Endothelial cell of umbilical vein (primary cell): ENCODE data around the gene C19orf33. TPM values are rescaled to one million over a fixed set of nuclear protein-coding genes. Genes with fewer than 3 reads are reported as not detected.

Experiments used
- BruUV-seq: library from RNA; stranded (reverse); fragments of 400-500 nt; replicated peaks from 2 replicates; lab custom pipeline; 2021; lab: Mats Ljungman, UMichigan
- CTCF ChIA-PET: fragments of 300-600, 350-600 bp; sonication (Branson Sonifier 250); formaldehyde crosslinking; loops from one replicate; lab custom pipeline; 2021; ENCODE audit warnings: antibody characterized with exemption, inconsistent platforms; lab: Charles Lee
- POLR2A ChIA-PET: fragments of 300-600, 350-600 bp; sonication (Branson Sonifier 250); formaldehyde crosslinking; loops from one replicate; lab custom pipeline; 2021; ENCODE audit warnings: antibody characterized with exemption, inconsistent platforms; lab: Charles Lee
- DNase-seq: peaks from one replicate; pipeline ENCODE4 v3.0.0-alpha.2; 2011; ENCODE audit warnings: low read depth, low spot score
- FAIRE-seq: peaks from 2 replicates; lab custom pipeline; 2011; peaks lifted over from hg19 to GRCh38; lab: Jason Lieb, UNC
- H2AFZ ChIP-seq: 2 replicates; pipeline ENCODE4 v1.6.0; 2012; ENCODE audit warnings: low read depth, low read length, control low read depth, inconsistent platforms
- H3K27ac ChIP-seq: 2 replicates; pipeline ENCODE4 v1.5.1; 2011; ENCODE audit warnings: low read depth, mild to moderate bottlenecking, control low read depth, low read length, moderate library complexity; ENCODE audit not compliant: insufficient read depth
- H3K27me3 ChIP-seq, 2 experiments: 2 replicates each; pipeline versions ENCODE4 v1.6.0 to v1.6.1; 2011; ENCODE audit warnings: low read length in 2 of 2, mixed read lengths in 1 of 2; ENCODE audit not compliant: control insufficient read depth in 2 of 2, insufficient read depth in 2 of 2
- H3K36me3 ChIP-seq, 2 experiments: 2 replicates in 1 of 2; 3 replicates in 1 of 2; pipeline ENCODE4 v1.5.1; 2011; ENCODE audit warnings: low read length in 2 of 2, mild to moderate bottlenecking in 1 of 2, moderate library complexity in 1 of 2; ENCODE audit not compliant: control insufficient read depth in 2 of 2, insufficient read depth in 2 of 2; ENCODE audit errors: extremely low read depth in 1 of 2
- H3K4me1 ChIP-seq: 3 replicates; pipeline ENCODE4 v1.5.1; 2011; ENCODE audit warnings: mild to moderate bottlenecking, low read length; ENCODE audit not compliant: control insufficient read depth, insufficient read depth; ENCODE audit errors: extremely low read depth
- H3K4me2 ChIP-seq: 2 replicates; pipeline ENCODE4 v1.6.1; 2011; ENCODE audit warnings: low read length, control low read depth, mixed read lengths; ENCODE audit not compliant: insufficient read depth
- H3K4me3 ChIP-seq, 3 experiments: fragments of 200-600 bp in 1 of 3; sonication (generic), shearing (Covaris generic) in 1 of 3; replicated peaks in 1 of 3; 2 replicates each; pipeline ENCODE4 v1.5.1; 2011 to 2016; ENCODE audit warnings: control low read depth in 3 of 3, low read length in 3 of 3, mild to moderate bottlenecking in 2 of 3, inconsistent platforms in 1 of 3, low read depth in 1 of 3, moderate library complexity in 1 of 3; ENCODE audit not compliant: insufficient read depth in 1 of 3
- H3K79me2 ChIP-seq: 2 replicates; pipeline ENCODE4 v1.6.0; 2012; ENCODE audit warnings: low read length, inconsistent platforms; ENCODE audit not compliant: control insufficient read depth, insufficient read depth
- H3K9ac ChIP-seq: replicated peaks from 2 replicates; pipeline ENCODE3; 2011; ENCODE audit warnings: low read length, control low read depth; ENCODE audit not compliant: insufficient read depth; ENCODE audit errors: extremely low read depth
- H3K9me1 ChIP-seq: replicated peaks from 3 replicates; pipeline ENCODE4 v1.6.0; 2011; ENCODE audit warnings: mild to moderate bottlenecking, low read length; ENCODE audit not compliant: control insufficient read depth, insufficient read depth; ENCODE audit errors: extremely low read depth
- H3K9me3 ChIP-seq: replicated peaks from 2 replicates; pipeline ENCODE4 v1.5.1; 2012; ENCODE audit warnings: low read length, inconsistent platforms; ENCODE audit not compliant: control insufficient read depth, insufficient read depth
- H4K20me1 ChIP-seq: replicated peaks from 2 replicates; pipeline ENCODE3; 2011; ENCODE audit warnings: mild to moderate bottlenecking, low read length; ENCODE audit not compliant: control insufficient read depth, insufficient read depth; ENCODE audit errors: extremely low read depth
- EZH2 ChIP-seq: IDR thresholded peaks from 2 replicates; pipeline ENCODE4 v1.6.1; 2012; ENCODE audit warnings: borderline replicate concordance, low read depth, mild to moderate bottlenecking, moderate library complexity, low read length, inconsistent platforms; ENCODE audit not compliant: severe bottlenecking
- FOS ChIP-seq: IDR thresholded peaks from 2 replicates; pipeline ENCODE4 v1.6.1; 2011; ENCODE audit warnings: mild to moderate bottlenecking, low read length, moderate library complexity, borderline replicate concordance; ENCODE audit not compliant: insufficient read depth
- GATA2 ChIP-seq: IDR thresholded peaks from 2 replicates; pipeline ENCODE4 v1.7.0; 2011; ENCODE audit warnings: low read depth, mild to moderate bottlenecking, moderate library complexity, mixed read lengths, low read length; ENCODE audit not compliant: insufficient read length, insufficient read depth
- JUN ChIP-seq: IDR thresholded peaks from 2 replicates; pipeline ENCODE4 v1.6.1; 2011; ENCODE audit warnings: borderline replicate concordance, low read depth; ENCODE audit not compliant: insufficient read length, insufficient read depth
- MAX ChIP-seq: IDR thresholded peaks from 2 replicates; pipeline ENCODE4 v1.6.1; 2011; ENCODE audit not compliant: insufficient read depth, insufficient read length
- MYC ChIP-seq: IDR thresholded peaks from one replicate; pipeline ENCODE4 v1.6.1; 2011; ENCODE audit warnings: mild to moderate bottlenecking, low read depth, low read length
- POLR2A ChIP-seq: IDR thresholded peaks from 2 replicates; pipeline ENCODE4 v1.6.1; 2012; ENCODE audit warnings: low read depth, mild to moderate bottlenecking, control low read depth, low read length
- POLR2AphosphoS5 ChIP-seq: IDR thresholded peaks from 2 replicates; pipeline ENCODE4 v1.6.1; 2012; ENCODE audit warnings: low read depth, mild to moderate bottlenecking, control low read depth, low read length, moderate library complexity; ENCODE audit not compliant: insufficient read depth
- dilution Hi-C: fragments of 300-500 bp; cut with MboI; formaldehyde crosslinking; loops from one replicate; pipeline ENCODE4 v1.15.0; 2019; ENCODE audit warnings: low sequenced_read_pairs; ENCODE audit not compliant: extremely low pct_ligation_motif_present
- intact Hi-C: fragments of 100-400 bp; cut with micrococcal nuclease; formaldehyde crosslinking; loops from one replicate; pipeline ENCODE4 v1.10.0; 2022
- polyA plus RNA-seq, 4 experiments: library from polyadenylated mRNA; depleted of rRNA in 3 of 4; stranded (reverse) in 3 of 4; unstranded in 1 of 4; fragments of >200 nt; gene quantifications; 2 replicates each; pipeline versions ENCODE4 v1.2.1 to v1.2.3, GENCODE V29; 2011 to 2012; ENCODE audit warnings: missing spikeins in 1 of 4
- total RNA-seq: library from RNA; stranded (reverse); gene quantifications from 2 replicates; pipeline ENCODE4 v1.2.3, GENCODE V29; 2021
- TF ChIP-seq, protein P1 (sequence below), 2 donors: IDR thresholded peaks; 1 replicate in 1 of 2; 2 replicates in 1 of 2; pipeline ENCODE4 v1.5.1; 2011; ENCODE audit warnings: low read length in 2 of 2, mild to moderate bottlenecking in 2 of 2, moderate library complexity in 2 of 2, control low read depth in 1 of 2, inconsistent platforms in 1 of 2, low read depth in 1 of 2; ENCODE audit not compliant: insufficient read depth in 1 of 2; ENCODE audit errors: extremely low read depth in 1 of 2

C19orf33 gene
- total and polyA plus RNA-seq, 2 donors (not counting 3 experiments of a cell fraction or from before 2014, with no cell fraction given): 4.3 to 34.1 TPM

GRCh38 chr19:38277549-38277948, 26.5 kb upstream of the C19orf33 start:
- Histone ChIP-seq H3K79me2 (no peaks in the 10 kb centered on the region), H3K4me3 (no peak overlapping the region), H3K27ac (peak overlapping the region; percentile 64), H3K4me1 (peaks cover 30% of the 10 kb centered on the region), H3K36me3 (no peaks in the 10 kb centered on the region), H3K9ac (peak overlapping the region; percentile 31), H2AFZ (no peak overlapping the region), H3K27me3 (no peaks in the 10 kb centered on the region), H3K4me2 (peak overlapping the region; percentile 62), H3K9me1 (no peaks in the 10 kb centered on the region), H3K9me3 (no peaks in the 10 kb centered on the region), H4K20me1 (no peaks in the 10 kb centered on the region)
- ChIA-PET CTCF (interaction anchor here (1.2 to 1.4 kb wide), 5 partner anchors 12 to 379 kb away, joined by 3 to 6 read pairs (median 3); partner anchors contain the start of gene SPINT2), POLR2A (no interaction called here)
- DNase-seq (no peak), FAIRE-seq (no peak)
- intact Hi-C loops: no loop called here
- TF ChIP-seq, protein P1, sequence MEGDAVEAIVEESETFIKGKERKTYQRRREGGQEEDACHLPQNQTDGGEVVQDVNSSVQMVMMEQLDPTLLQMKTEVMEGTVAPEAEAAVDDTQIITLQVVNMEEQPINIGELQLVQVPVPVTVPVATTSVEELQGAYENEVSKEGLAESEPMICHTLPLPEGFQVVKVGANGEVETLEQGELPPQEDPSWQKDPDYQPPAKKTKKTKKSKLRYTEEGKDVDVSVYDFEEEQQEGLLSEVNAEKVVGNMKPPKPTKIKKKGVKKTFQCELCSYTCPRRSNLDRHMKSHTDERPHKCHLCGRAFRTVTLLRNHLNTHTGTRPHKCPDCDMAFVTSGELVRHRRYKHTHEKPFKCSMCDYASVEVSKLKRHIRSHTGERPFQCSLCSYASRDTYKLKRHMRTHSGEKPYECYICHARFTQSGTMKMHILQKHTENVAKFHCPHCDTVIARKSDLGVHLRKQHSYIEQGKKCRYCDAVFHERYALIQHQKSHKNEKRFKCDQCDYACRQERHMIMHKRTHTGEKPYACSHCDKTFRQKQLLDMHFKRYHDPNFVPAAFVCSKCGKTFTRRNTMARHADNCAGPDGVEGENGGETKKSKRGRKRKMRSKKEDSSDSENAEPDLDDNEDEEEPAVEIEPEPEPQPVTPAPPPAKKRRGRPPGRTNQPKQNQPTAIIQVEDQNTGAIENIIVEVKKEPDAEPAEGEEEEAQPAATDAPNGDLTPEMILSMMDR (IDR thresholded peaks at IDR 0.05; ENCODE audit: extremely low read depth in 1 of 2, insufficient read depth in 1 of 2, low read depth in 1 of 2, low read length in 2 of 2): no peak
- no peak for TF ChIP-seq POLR2AphosphoS5
- TF ChIP-seq GATA2: no peak
- no peak for TF ChIP-seq EZH2
- TF ChIP-seq MAX: no peak
- no peak for TF ChIP-seq JUN
- no peak for TF ChIP-seq MYC
- TF ChIP-seq POLR2A: no peak
- TF ChIP-seq FOS: no peak
- dilution Hi-C loops: no loop called here
- no TSS peak for BruUV-seq
